Gastroesophageal sphincter (tissue), 3 donors: ENCODE measurements around the gene LRR1.

ENCODE experiments used
- CTCF ChIP-seq, 4 experiments: fragments of 200-600 bp in 2 of 4; fragments of 450-650 bp in 2 of 4; sonication (generic) in 1 of 4; IDR thresholded peaks; one replicate each; pipeline ENCODE4 v1.5.1; 2017 to 2019; ENCODE audit warnings: antibody characterized with exemption in 4 of 4, mild to moderate bottlenecking in 2 of 4, moderate library complexity in 2 of 4
- EP300 ChIP-seq: sonication (generic); formaldehyde crosslinking; IDR thresholded peaks from one replicate; pipeline ENCODE4 v1.6.1; 2017; ENCODE audit warnings: antibody characterized with exemption, mild to moderate bottlenecking
- POLR2A ChIP-seq, 2 donors: fragments of 450-650 bp; IDR thresholded peaks; one replicate each; pipeline ENCODE4 v1.6.1; 2017; ENCODE audit warnings: antibody characterized with exemption in 2 of 2, mild to moderate bottlenecking in 2 of 2, moderate library complexity in 1 of 2
- POLR2AphosphoS5 ChIP-seq: sonication (generic); formaldehyde crosslinking; IDR thresholded peaks from one replicate; pipeline ENCODE4 v1.6.1; 2017; ENCODE audit warnings: antibody characterized with exemption

GRCh38 chr14:49559979-49560768, 38.6 kb upstream of the LRR1 start:
- no peak for TF ChIP-seq CTCF (IDR thresholded peaks at IDR 0.05)
- no peak for TF ChIP-seq POLR2AphosphoS5
- no peak for TF ChIP-seq POLR2A (IDR thresholded peaks at IDR 0.05)
- no peak for TF ChIP-seq EP300
